ENCODE measurements around the gene RARB. TPM values are rescaled to one million over a fixed set of nuclear protein-coding genes. Genes with fewer than 3 reads are reported as not detected.
A peak's percentile ranks its signal among the peaks of the same experiment; 100 is the strongest.

The RARB gene
- total and polyA plus RNA-seq, 9 of the 15 experiments (the other 6 are each of a cell fraction or from before 2014, with no cell fraction given) = 0.15 to 1.3 (median 0.27) TPM

- no TSS peak for BruUV-seq (replicated peaks)
- intact Hi-C loops (cut with micrococcal nuclease) = loop anchor here (1.0 kb wide), 1 partner anchor 60 kb away; no protein-coding TSS in a partner anchor
- POLR2A ChIA-PET = no interaction called here
- no peak for TF ChIP-seq XRCC4 (IDR thresholded peaks at IDR 0.05; ENCODE audit: extremely low read depth, insufficient read depth, insufficient read length)
- no peak for TF ChIP-seq ZNF785 (CRISPR knock-in tag; IDR thresholded peaks at IDR 0.05)
- TF ChIP-seq BDP1 (IDR thresholded peaks at IDR 0.05; ENCODE audit: insufficient read depth, insufficient read length) = no peak
- no peak for TF ChIP-seq TBP (optimal IDR thresholded peaks at IDR 0.05; ENCODE audit: low read depth, low read length)
- TF ChIP-seq HMBOX1 (IDR thresholded peaks at IDR 0.05) = no peak
- TF ChIP-seq TFAP4 (CRISPR knock-in tag; IDR thresholded peaks at IDR 0.05; ENCODE audit: borderline replicate concordance) = no peak
- TF ChIP-seq RAD21 (CRISPR knock-in tag; conservative IDR thresholded peaks at IDR 0.05 in 1 of 2, IDR thresholded peaks at IDR 0.05 in 1 of 2) = peak; percentile 40 to 76
- TF ChIP-seq BRF2 (IDR thresholded peaks at IDR 0.05; ENCODE audit: borderline replicate concordance, insufficient read depth, insufficient read length) = no peak
- TF ChIP-seq ZNF583 (CRISPR knock-in tag; IDR thresholded peaks at IDR 0.05) = no peak
- TF ChIP-seq CBX3 (IDR thresholded peaks at IDR 0.05; ENCODE audit: borderline replicate concordance in 1 of 2, low read length in 2 of 2) = peak in 1 of 2 experiments; percentile 81; a peak in 2 of 3 replicates
- peak; percentile 57 to 79 (median 79) for TF ChIP-seq CTCF (IDR thresholded peaks at IDR 0.05 in 2 of 3, conservative IDR thresholded peaks at IDR 0.05 in 1 of 3; ENCODE audit: insufficient read depth in 2 of 3, low read depth in 1 of 3, low read length in 3 of 3)
- no peak for TF ChIP-seq ATF4 (CRISPR knock-in tag; IDR thresholded peaks at IDR 0.05)
- peak; percentile 31 for TF ChIP-seq RBM25 (IDR thresholded peaks at IDR 0.05; ENCODE audit: low read depth, low read length, severe bottlenecking)
Measured at GRCh38 chr3:25532431-25533162, 104.5 kb downstream of the RARB start.

More at GRCh38 chr3:25532431-25533162, 104.5 kb downstream of the RARB start:
- no peak overlapping the region for H3K27ac ChIP-seq (ENCODE audit: extremely low read depth, low read depth, low read length)
- FAIRE-seq (peak; percentile 74), DNase-seq (ENCODE audit: extremely low read depth in 1 of 4, low spot score in 3 of 4) (peak; percentile 59 to 73 (median 67)), ATAC-seq (peak; percentile 76)
- H3K9me1 ChIP-seq (ENCODE audit: control insufficient read depth, insufficient read depth, low read length) = no peaks in the 10 kb centered on the region
- H3K27me3 ChIP-seq (ENCODE audit: control insufficient read depth in 2 of 2, insufficient read depth in 2 of 2, low read length in 2 of 2) = no peaks in the 10 kb centered on the region
- no peak overlapping the region for H3K4me2 ChIP-seq (ENCODE audit: insufficient read depth, low read length)
- H4K20me1 ChIP-seq (replicated peaks; ENCODE audit: control insufficient read depth, insufficient read depth, low read length) = no peaks in the 10 kb centered on the region
- WGBS (ENCODE audit: insufficient coverage, low coverage, missing lambda C conversion rate) = 2% methylated on average over 3 of the region's 3 CpGs
- in situ Hi-C loops (cut with MboI) = no loop called here
- no peaks in the 10 kb centered on the region for H3K36me3 ChIP-seq (ENCODE audit: control insufficient read depth, insufficient read depth, low read length)
- no peak overlapping the region for H2AFZ ChIP-seq (ENCODE audit: low read depth, low read length)
- H3K4me1 ChIP-seq (replicated peaks in 1 of 2; ENCODE audit: control insufficient read depth in 2 of 2, insufficient read depth in 2 of 2, low read length in 2 of 2) = no peaks in the 10 kb centered on the region
- H3K9ac ChIP-seq (ENCODE audit: insufficient read depth in 1 of 2, low read depth in 2 of 2, low read length in 2 of 2) = no peak overlapping the region
- CTCF ChIA-PET (ENCODE audit: low intra/inter-chr PET ratio) = interaction anchor here (1.1 to 1.4 kb wide), 2 partner anchors 60 to 61 kb away, joined by 3 to 5 read pairs; no protein-coding TSS in a partner anchor
- no peaks in the 10 kb centered on the region for H3K79me2 ChIP-seq (ENCODE audit: control insufficient read depth, insufficient read depth, low read length)
- H3K4me3 ChIP-seq = no peak overlapping the region
- no peaks in the 10 kb centered on the region for H3K9me3 ChIP-seq (replicated peaks; ENCODE audit: control insufficient read depth, insufficient read depth, low read depth, low read length)

Data from K562 (cell line).